AG04450 (cell line): ENCODE results near the gene FRK. TPM values are rescaled to one million over a fixed set of nuclear protein-coding genes. Genes with fewer than 3 reads are reported as not detected.

ENCODE experiments used
- CTCF ChIA-PET: fragments of 300-600, 350-600 bp; formaldehyde crosslinking; extraction: SDS; loops from one replicate; lab custom pipeline; 2022; ENCODE audit warnings: antibody characterized with exemption, inconsistent platforms; lab: Charles Lee
- POLR2A ChIA-PET: fragments of 350-600 bp; formaldehyde crosslinking; extraction: SDS; loops from one replicate; lab custom pipeline; 2021; ENCODE audit warnings: antibody characterized with exemption, inconsistent platforms; lab: Yijun Ruan, JAX
- DNase-seq: peaks from one replicate; pipeline ENCODE4 v3.0.0-alpha.2; 2011; ENCODE audit warnings: low read depth, low spot score
- H3K27ac ChIP-seq: one replicate; pipeline ENCODE4 v1.5.1; 2012; ENCODE audit warnings: low read depth, low read length, control low read depth
- H3K27me3 ChIP-seq: one replicate; pipeline ENCODE4 v1.6.0; 2012; ENCODE audit warnings: low read length; ENCODE audit not compliant: control insufficient read depth, insufficient read depth
- H3K4me3 ChIP-seq: 2 replicates; pipeline ENCODE4 v1.5.1; 2011; ENCODE audit warnings: mild to moderate bottlenecking, low read depth, low read length, control low read depth
- H3K9me3 ChIP-seq: 2 replicates; pipeline ENCODE4 v1.5.1; 2012; ENCODE audit warnings: low read length; ENCODE audit not compliant: control insufficient read depth, insufficient read depth
- CTCF ChIP-seq: IDR thresholded peaks from 2 replicates; pipeline ENCODE4 v1.5.1; 2011; ENCODE audit warnings: low read depth, low read length, control low read depth, inconsistent platforms
- polyA plus RNA-seq: library from polyadenylated mRNA; depleted of rRNA; stranded (reverse); fragments of >200 nt; gene quantifications from 2 replicates; pipeline ENCODE4 v1.2.3, GENCODE V29; 2011

FRK gene
- polyA plus RNA-seq, 1 experiment, result 0.43 TPM

DNA sequence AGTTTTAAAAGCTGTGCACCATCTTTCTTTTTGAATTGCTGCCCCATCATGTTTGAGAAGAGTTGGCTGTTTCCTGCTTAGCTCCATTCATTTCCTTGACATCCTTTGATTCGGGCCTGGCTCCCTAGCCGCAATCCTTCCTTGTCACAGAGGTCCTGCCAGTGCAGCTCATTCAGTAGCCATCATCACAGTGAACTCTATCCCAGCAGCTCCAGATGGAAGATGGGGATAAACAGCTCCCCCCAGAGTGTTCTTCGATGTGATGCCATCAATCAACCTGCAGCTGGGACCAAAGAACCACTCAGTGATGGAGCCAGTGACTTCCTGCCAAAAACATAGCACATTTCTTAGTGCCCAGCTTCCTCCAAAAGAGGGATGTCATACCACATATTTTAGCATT is 158.8 kb downstream of the FRK start:
- no peaks in the 10 kb centered on the region for H3K9me3 ChIP-seq
- no peak overlapping the region for H3K27ac ChIP-seq
- no peak overlapping the region for H3K4me3 ChIP-seq
- no peak for TF ChIP-seq CTCF
- H3K27me3 ChIP-seq, result no peaks in the 10 kb centered on the region
- CTCF ChIA-PET, result no interaction called here
- DNase-seq, result no peak
- POLR2A ChIA-PET, result no interaction called here

- POLR2A ChIA-PET, result no interaction called here
- no peak overlapping the region for H3K4me3 ChIP-seq
- H3K27ac ChIP-seq, result no peak overlapping the region
- DNase-seq, result no peak
- CTCF ChIA-PET, result no interaction called here
- TF ChIP-seq CTCF, result no peak
- H3K9me3 ChIP-seq, result no peaks in the 10 kb centered on the region
- no peaks in the 10 kb centered on the region for H3K27me3 ChIP-seq
These were observed 160.9 kb downstream of the FRK start for GRCh38 chr6:115899730-115900282.

- CTCF ChIA-PET, result interaction anchor here (0.7 kb wide), 1 partner anchor 199 kb away, joined by 3 read pairs; no protein-coding TSS in a partner anchor
- H3K4me3 ChIP-seq, result no peak overlapping the region
- no peaks in the 10 kb centered on the region for H3K9me3 ChIP-seq
- no peak for TF ChIP-seq CTCF
- H3K27ac ChIP-seq, result no peak overlapping the region
- POLR2A ChIA-PET, result no interaction called here
- no peak for DNase-seq
- H3K27me3 ChIP-seq, result no peaks in the 10 kb centered on the region
These were observed 162.4 kb downstream of the FRK start for GRCh38 chr6:115898246-115898645.

- Histone ChIP-seq H3K9me3 (no peaks in the 10 kb centered on the region), H3K4me3 (no peak overlapping the region), H3K27ac (no peak overlapping the region), H3K27me3 (no peaks in the 10 kb centered on the region)
- CTCF ChIA-PET, result interaction anchor here (0.5 to 2.7 kb wide), 10 partner anchors 9 to 1149 kb away, joined by 3 to 14 read pairs (median 4); partner anchors contain the start of gene NT5DC1
- no peak for DNase-seq
- POLR2A ChIA-PET, result no interaction called here
- TF ChIP-seq CTCF, result peak; percentile 86
These were observed 164.1 kb downstream of the FRK start for GRCh38 chr6:115896538-115897129.

GRCh38 chr6:115894426-115894992 is 166.2 kb downstream of the FRK start:
- POLR2A ChIA-PET, result no interaction called here
- CTCF ChIA-PET, result no interaction called here
- no peaks in the 10 kb centered on the region for H3K9me3 ChIP-seq
- no peak overlapping the region for H3K27ac ChIP-seq
- no peak for DNase-seq
- no peaks in the 10 kb centered on the region for H3K27me3 ChIP-seq
- no peak overlapping the region for H3K4me3 ChIP-seq
- TF ChIP-seq CTCF, result no peak
